Erythroblast (primary cell): ENCODE measurements around the gene NRL.

Experiments used
- GATA1 ChIP-seq: IDR thresholded peaks from 2 replicates; pipeline ENCODE4 v1.6.1; 2011; ENCODE audit warnings: low read depth, mild to moderate bottlenecking, control low read depth, low read length, moderate library complexity
- POLR2A ChIP-seq: IDR thresholded peaks from 2 replicates; pipeline ENCODE4 v1.6.1; 2011; ENCODE audit warnings: mild to moderate bottlenecking, low read length

DNA sequence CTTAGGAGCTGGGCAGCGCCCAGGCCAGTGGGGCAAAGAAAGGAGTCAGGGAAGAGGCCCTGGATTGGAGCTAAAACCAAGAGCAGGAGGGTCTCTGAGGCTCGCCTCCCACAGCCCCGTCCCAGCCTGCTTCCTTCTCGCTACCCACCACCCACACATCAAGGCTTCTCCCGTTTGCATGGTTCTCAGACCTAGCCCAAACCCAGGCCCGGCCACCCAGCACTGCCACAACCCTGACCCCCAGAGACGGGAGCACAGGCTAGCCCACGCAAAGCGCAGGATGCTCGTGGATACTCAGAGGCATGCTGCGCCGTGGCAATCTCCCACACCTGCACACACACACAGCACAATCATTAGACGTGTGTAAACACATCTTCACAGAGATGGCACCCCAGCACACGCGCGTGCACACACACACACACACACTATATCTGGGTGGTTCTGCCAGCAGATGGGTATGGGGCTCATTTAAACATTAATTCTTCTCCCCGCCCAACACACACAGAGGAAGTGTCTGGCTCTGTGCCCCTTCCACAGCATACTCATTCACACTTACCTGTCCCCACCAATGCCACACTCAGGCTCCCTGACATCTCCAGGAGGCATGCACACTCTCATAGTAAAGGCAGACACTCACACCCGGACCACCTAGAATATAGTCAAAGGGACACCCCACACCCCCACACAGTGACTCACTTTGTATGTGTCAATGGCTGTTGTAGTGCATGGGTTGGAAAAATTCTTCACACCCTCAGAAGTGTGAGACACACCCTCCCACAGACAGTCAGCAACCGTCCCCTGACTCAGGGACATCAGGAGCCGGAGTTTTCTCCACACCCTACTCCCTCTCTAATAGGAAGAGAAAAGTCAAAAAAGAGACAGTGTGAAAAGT, 61.8 kb downstream of the NRL start:
- TF ChIP-seq POLR2A = no peak
- no peak for TF ChIP-seq GATA1
